ENCODE measurements around the gene SURF2. TPM values are rescaled to one million over a fixed set of nuclear protein-coding genes. Genes with fewer than 3 reads are reported as not detected.

SURF2 gene
- total RNA-seq, 4 donors from 2014 or later: 3.7 to 21.4 (median 17.9) TPM

DNA sequence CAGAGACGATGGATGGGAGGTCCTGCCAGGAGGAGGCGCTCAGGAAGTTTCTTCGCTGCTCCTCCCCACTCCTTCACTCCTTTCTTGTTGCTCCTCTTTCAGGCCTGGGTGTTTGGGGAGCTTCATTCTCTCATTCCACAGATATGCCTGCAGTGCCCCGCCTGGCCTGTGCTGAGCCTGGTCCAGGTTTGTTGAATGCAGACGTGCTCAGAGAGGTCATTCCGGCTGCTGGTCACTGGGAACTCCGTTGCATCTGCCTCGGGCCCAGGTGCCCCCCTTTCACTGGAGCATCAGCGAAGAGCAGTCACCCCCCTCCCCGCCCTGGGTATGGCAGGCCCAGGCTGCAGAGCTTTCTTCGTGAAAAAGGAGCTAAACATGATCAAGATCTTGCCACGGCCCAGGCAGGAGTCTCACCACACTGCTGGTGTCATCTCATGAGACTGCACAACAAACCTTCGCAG, 35.9 kb upstream of the SURF2 start:
- Histone ChIP-seq H3K4me1 (no peaks in the 10 kb centered on the region), H3K4me3 (no peak overlapping the region), H3K9me3 (no peaks in the 10 kb centered on the region), H3K27ac (no peak overlapping the region), H3K36me3 (no peaks in the 10 kb centered on the region), H3K27me3 (no peaks in the 10 kb centered on the region)
- intact Hi-C loops (cut with DNase I; ENCODE audit: low total_unique reads) (no loop called here), in situ Hi-C loops (cut with MboI; ENCODE audit: low pct_ligation_motif_present in 1 of 4, low pct_unique_long_range_greater_than_20kb in 1 of 4, low sequenced_read_pairs in 3 of 4) (loop anchor here in 3 of 4 donors (5.0 to 10.0 kb wide), 2 partner anchors 133 to 136 kb away; no protein-coding TSS in a partner anchor)
- no peak for DNase-seq
- WGBS, 2 donors (ENCODE audit: low coverage in 1 of 2): 75% methylated on average over 13 of the region's 13 CpGs; no CpG with 5 or more reads in 1 of the 2 donors
- TF ChIP-seq, protein P1, sequence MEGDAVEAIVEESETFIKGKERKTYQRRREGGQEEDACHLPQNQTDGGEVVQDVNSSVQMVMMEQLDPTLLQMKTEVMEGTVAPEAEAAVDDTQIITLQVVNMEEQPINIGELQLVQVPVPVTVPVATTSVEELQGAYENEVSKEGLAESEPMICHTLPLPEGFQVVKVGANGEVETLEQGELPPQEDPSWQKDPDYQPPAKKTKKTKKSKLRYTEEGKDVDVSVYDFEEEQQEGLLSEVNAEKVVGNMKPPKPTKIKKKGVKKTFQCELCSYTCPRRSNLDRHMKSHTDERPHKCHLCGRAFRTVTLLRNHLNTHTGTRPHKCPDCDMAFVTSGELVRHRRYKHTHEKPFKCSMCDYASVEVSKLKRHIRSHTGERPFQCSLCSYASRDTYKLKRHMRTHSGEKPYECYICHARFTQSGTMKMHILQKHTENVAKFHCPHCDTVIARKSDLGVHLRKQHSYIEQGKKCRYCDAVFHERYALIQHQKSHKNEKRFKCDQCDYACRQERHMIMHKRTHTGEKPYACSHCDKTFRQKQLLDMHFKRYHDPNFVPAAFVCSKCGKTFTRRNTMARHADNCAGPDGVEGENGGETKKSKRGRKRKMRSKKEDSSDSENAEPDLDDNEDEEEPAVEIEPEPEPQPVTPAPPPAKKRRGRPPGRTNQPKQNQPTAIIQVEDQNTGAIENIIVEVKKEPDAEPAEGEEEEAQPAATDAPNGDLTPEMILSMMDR (IDR thresholded peaks at IDR 0.05): no peak
- TF ChIP-seq EP300 (IDR thresholded peaks at IDR 0.05; ENCODE audit: low read depth) (no peak), POLR2A (IDR thresholded peaks at IDR 0.05) (no peak), POLR2AphosphoS5 (IDR thresholded peaks at IDR 0.05) (no peak)

DNA sequence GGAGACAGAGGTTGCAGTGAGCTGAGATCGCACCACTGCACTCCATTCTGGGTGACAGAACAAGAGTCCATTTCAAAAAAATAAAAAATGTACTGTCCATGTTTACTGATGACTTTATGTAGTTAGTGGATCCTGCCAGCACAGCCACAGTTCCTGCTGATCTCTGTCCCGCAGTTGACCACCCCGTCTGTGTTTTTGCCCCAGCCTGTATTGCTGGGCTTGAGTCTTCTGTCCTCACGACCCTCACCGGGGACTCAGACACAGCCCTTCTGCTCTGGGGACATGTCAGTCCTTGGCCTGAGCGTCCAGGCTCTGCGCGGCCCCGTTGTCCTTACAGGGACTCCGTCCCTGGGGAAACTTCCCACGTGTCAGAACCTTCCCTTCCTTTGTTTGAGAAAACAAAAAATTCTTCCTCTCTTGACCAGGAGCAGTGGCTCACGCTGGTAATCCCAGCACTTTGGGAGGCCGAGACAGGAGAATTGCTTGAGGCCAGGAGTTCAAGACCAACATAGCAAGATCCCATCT, 34.9 kb upstream of the SURF2 start:
- TF ChIP-seq, protein P1 (IDR thresholded peaks at IDR 0.05): no peak
- no peak for TF ChIP-seq EP300 (IDR thresholded peaks at IDR 0.05; ENCODE audit: low read depth)
- TF ChIP-seq POLR2AphosphoS5 (IDR thresholded peaks at IDR 0.05): no peak
- no peak for TF ChIP-seq POLR2A (IDR thresholded peaks at IDR 0.05)
- Histone ChIP-seq H3K9me3 (no peaks in the 10 kb centered on the region), H3K4me1 (no peaks in the 10 kb centered on the region), H3K27me3 (no peaks in the 10 kb centered on the region), H3K36me3 (no peaks in the 10 kb centered on the region), H3K27ac (no peak overlapping the region), H3K4me3 (no peak overlapping the region)
- intact Hi-C loops (cut with DNase I; ENCODE audit: low total_unique reads): no loop called here
- no peak for DNase-seq
- in situ Hi-C loops (cut with MboI; ENCODE audit: low pct_ligation_motif_present in 1 of 4, low pct_unique_long_range_greater_than_20kb in 1 of 4, low sequenced_read_pairs in 3 of 4): loop anchor here in 3 of 4 donors (5.0 to 10.0 kb wide), 2 partner anchors 134 to 137 kb away; no protein-coding TSS in a partner anchor
- 83 to 91% methylated on average over 11 to 13 of the region's 13 CpGs for WGBS, 2 donors (ENCODE audit: low coverage in 1 of 2)

DNA sequence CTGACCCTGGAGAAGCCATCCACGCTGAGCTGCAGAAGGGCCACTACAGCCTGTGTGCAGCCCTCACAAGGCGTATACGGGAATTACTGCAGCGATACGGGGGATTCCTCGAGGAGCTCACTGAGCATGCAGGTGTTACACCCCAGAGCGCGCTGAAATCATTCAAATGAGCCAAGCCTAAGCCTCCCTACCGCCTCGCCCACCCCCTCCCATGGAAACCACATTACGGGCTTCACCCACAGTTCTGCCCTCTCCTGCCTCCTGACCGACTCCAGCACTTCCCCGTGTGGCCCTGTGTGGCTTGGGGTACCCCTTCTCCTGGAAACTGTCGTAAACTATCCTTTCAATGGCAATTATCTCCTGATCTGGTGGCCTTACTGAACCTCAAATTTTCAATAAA, 33.6 kb upstream of the SURF2 start:
- DNase-seq: no peak
- H3K9me3 ChIP-seq: no peaks in the 10 kb centered on the region
- intact Hi-C loops (cut with DNase I; ENCODE audit: low total_unique reads): no loop called here

DNA sequence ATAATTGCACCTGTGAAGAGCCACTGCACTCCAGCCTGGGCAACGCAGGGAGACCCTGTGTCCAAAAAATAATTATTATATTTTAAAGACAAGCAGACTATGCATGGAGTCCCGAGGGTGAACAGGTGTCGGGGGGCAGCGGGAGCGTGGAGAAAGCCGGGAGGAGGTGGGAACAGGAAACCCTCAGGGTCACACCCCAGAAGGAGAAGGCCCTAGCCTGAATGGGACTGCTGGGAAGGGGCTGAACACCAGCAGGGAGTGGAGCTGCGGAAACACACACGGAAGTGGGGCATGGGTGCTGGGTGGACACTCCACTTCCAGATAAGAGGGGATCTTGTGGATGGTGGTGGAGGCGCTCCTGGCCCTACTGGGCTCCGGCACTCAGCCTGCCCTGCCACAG, 33.1 kb upstream of the SURF2 start:
- no peak overlapping the region for H3K4me3 ChIP-seq
- no peaks in the 10 kb centered on the region for H3K36me3 ChIP-seq
- TF ChIP-seq, protein P1 (IDR thresholded peaks at IDR 0.05): no peak
- TF ChIP-seq EP300 (IDR thresholded peaks at IDR 0.05; ENCODE audit: low read depth) (no peak), POLR2A (IDR thresholded peaks at IDR 0.05) (no peak), POLR2AphosphoS5 (IDR thresholded peaks at IDR 0.05) (no peak)
- H3K27ac ChIP-seq: no peak overlapping the region
- H3K9me3 ChIP-seq: no peaks in the 10 kb centered on the region
- intact Hi-C loops (cut with DNase I; ENCODE audit: low total_unique reads) (no loop called here), in situ Hi-C loops (cut with MboI; ENCODE audit: low pct_ligation_motif_present in 1 of 4, low pct_unique_long_range_greater_than_20kb in 1 of 4, low sequenced_read_pairs in 3 of 4) (loop anchor here in 3 of 4 donors (5.0 to 10.0 kb wide), 2 partner anchors 136 to 138 kb away; no protein-coding TSS in a partner anchor)
- DNase-seq: no peak
- H3K27me3 ChIP-seq: no peaks in the 10 kb centered on the region
- WGBS, 2 donors (ENCODE audit: low coverage in 1 of 2): 92 to 95% methylated on average over 7 to 10 of the region's 10 CpGs
- no peaks in the 10 kb centered on the region for H3K4me1 ChIP-seq

More for the DNA sequence above, 33.6 kb upstream of the SURF2 start:
- Histone ChIP-seq H3K36me3 (no peaks in the 10 kb centered on the region), H3K27ac (no peak overlapping the region), H3K4me1 (no peaks in the 10 kb centered on the region), H3K4me3 (no peak overlapping the region), H3K27me3 (no peaks in the 10 kb centered on the region)
- TF ChIP-seq, protein P1 (IDR thresholded peaks at IDR 0.05): no peak
- no peak for TF ChIP-seq EP300 (IDR thresholded peaks at IDR 0.05; ENCODE audit: low read depth)
- 84 to 87% methylated on average over 6 to 14 of the region's 14 CpGs for WGBS, 2 donors (ENCODE audit: low coverage in 1 of 2)
- in situ Hi-C loops (cut with MboI; ENCODE audit: low pct_ligation_motif_present in 1 of 4, low pct_unique_long_range_greater_than_20kb in 1 of 4, low sequenced_read_pairs in 3 of 4): loop anchor here in 3 of 4 donors (5.0 to 10.0 kb wide), 2 partner anchors 135 to 138 kb away; no protein-coding TSS in a partner anchor
